ENCODE results near the gene TUBB1.

DNA sequence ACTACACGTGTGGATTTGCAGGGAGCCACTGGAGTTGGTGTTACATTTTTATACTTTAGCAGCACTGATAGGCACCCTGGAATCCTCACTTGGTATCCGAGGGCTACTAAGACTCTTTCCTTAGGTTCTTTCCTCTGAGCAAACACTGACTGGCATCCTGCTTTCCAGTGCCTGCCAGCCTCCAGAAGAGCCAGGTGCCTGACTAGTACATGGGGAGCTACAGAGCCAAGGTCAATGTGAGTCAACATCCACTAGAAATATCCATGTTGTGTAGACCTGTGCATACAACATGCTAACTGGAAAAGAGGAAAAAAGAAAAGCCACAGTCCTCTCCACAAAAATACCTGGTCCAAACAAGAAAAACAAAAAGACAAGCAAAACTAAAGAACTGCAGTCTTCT is 5.9 kb downstream of the TUBB1 start:
- no peak for TF ChIP-seq EZH2phosphoT487 (IDR thresholded peaks at IDR 0.05; ENCODE audit: low read length)
- TF ChIP-seq, protein P1, sequence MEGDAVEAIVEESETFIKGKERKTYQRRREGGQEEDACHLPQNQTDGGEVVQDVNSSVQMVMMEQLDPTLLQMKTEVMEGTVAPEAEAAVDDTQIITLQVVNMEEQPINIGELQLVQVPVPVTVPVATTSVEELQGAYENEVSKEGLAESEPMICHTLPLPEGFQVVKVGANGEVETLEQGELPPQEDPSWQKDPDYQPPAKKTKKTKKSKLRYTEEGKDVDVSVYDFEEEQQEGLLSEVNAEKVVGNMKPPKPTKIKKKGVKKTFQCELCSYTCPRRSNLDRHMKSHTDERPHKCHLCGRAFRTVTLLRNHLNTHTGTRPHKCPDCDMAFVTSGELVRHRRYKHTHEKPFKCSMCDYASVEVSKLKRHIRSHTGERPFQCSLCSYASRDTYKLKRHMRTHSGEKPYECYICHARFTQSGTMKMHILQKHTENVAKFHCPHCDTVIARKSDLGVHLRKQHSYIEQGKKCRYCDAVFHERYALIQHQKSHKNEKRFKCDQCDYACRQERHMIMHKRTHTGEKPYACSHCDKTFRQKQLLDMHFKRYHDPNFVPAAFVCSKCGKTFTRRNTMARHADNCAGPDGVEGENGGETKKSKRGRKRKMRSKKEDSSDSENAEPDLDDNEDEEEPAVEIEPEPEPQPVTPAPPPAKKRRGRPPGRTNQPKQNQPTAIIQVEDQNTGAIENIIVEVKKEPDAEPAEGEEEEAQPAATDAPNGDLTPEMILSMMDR (IDR thresholded peaks at IDR 0.05; ENCODE audit: low read length) = no peak
